Activated T-helper 1 cell treated with Interleukin-2 at 50 U/mL for 16 hours (primary cell): ENCODE data around the gene AGMO.

ENCODE experiments used
- DNase-seq: peaks from one replicate; pipeline ENCODE4 v3.0.0-alpha.2; 2020; ENCODE audit warnings: low read depth

AGMO gene

DNA sequence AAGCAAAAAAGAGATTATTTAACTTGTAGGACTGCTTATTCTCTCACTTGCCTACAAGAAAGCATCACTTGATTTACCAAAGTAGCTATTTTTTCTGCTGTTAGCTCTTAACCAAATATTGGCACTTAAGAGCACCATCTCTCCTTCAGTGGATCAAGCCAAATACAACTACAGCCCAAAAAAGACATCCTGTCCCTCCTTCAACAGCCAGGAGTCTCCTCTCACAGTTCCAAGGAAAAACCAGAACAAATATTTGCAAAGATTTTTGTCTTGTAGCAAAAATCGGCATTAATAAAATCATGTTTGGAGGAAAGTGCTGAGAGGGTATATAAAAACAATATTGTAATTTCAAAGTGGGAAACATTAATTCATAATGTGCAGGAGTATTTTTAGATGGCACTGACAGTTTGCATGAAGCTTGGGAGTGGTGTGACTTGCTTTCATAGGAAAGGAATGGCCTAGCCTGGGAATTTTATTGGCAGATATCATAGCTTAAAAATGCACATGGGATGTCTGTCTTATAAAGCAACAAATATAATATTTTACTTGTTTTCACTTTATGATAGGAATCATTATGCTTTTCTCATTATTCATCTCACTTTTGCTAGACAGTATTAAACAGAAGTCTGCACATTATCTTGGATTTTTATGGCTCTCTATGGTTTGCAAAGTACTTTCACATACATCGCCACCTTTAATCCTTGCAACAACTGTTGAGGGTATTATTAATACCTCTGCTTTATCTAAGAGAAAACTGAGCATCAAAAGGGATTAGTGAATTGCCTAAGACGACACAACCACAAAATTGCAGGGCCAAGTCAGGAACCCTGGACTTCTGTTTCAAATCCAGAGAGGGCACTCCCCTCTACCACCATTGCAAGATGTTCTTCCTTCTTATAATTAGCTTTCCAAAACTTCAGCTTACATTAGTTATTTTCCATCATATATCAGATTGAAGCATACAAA is 103.5 kb downstream of the AGMO start:
- no peak for DNase-seq

DNA sequence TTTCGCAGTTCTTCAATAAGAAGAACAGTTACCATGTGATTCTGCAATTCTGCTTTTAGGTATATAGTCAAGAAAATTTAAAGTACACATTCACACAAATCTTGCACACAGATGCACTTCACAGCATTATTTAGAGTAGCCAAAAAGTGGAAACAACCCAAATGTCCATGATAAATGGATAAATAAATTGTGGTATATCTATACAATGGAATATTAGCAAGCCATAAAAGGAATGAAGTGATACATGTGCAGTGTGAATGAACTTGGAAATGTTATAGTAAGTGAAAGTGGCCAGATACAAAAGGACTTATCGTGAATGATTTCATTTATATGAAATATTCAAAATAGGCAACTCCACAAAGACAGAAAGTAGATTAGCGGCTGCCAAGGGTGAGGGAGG is 109.1 kb downstream of the AGMO start:
- DNase-seq = no peak

DNA sequence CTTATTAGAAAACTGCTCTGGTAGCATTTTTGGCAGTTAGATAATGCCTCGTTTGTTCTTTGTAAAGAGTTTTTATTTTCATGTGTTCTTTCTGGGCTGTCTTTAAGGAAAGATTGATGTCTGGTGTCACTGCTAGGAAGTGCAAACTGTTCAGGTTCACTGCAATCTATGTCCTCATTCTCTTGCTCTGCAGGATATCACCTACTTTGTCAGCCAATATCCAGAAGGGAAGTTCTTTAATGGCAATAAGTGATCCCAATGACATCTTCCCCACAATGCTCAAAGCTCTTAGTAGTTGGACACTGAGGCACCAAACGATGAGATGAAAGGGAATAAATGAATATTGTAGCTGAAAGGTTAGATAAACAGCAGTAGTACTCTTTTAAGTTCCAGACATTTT is 115.1 kb downstream of the AGMO start:
- no peak for DNase-seq

DNA sequence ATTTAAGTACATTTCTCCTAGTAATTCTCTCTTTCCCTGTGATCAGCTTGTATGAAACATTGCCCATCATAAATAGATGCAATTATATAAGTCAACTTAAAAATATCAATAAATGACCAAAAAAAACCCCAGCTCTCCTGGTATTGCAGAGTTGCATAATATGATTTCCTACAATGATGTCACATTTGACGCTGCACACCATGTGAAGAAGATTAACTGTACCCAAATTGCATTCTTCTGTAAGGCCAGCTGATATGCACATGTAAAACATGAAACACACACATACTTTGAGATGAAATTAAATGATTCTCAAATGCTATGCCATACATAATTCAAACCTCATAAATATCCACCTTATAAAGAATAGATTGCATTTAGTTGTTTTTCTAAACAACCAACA is 115.5 kb downstream of the AGMO start:
- DNase-seq = no peak

DNA sequence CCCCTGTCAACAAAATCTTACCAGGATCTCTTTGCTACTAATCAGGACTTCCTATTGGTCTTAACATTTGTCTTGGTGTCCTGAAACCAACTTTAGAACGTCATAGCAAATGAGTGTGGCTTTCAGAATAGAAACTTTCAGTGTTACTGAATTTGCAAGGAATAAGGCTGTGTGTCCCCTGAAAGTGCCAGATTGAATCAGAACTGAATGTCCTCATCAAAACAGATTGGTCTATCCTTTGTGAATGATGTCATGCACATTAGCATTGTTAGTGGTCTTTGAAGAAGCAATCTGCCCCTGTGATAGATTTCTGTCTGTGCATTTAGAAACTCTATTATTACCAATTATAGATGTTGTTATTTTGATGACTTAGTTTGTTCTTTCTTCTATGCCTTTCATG is 119.9 kb downstream of the AGMO start:
- DNase-seq = no peak

DNA sequence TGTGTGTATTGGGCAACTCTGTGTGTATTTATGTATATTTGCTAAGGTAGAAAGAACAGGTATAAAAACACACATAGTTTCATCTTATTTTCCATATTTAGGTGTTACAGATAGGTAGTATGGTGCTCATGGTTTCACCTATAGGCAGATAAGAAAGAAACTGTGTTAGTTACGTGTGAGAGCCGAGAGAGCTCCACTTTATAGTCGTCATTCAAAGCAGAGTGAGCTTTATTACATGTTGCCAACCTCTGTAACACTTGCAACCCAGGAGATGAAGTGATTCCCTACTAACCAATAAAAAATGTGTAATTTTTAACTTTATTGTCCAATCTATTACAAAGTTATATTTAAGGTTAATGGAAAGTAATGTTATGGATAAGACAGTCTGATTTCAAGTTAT is 121.3 kb downstream of the AGMO start:
- no peak for DNase-seq

DNA sequence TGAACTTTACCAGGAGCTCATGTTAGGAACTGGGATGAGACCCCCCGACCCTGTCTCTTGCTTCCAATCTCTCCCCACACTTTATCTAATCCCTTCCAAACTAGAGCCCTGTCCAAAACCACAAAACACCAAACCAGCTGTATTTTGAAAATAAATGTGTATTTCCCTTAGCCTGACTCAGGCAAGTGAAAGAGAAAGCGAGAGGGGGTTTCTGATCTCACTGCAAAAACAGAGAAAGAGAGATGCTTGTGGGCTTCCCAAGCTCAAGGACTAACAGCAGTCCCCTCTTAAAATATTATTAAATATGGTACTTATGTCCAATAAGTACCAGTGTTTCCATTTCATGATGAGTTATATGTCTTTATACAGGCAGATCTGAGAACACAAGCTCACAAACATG is 122.0 kb downstream of the AGMO start:
- DNase-seq = no peak

DNA sequence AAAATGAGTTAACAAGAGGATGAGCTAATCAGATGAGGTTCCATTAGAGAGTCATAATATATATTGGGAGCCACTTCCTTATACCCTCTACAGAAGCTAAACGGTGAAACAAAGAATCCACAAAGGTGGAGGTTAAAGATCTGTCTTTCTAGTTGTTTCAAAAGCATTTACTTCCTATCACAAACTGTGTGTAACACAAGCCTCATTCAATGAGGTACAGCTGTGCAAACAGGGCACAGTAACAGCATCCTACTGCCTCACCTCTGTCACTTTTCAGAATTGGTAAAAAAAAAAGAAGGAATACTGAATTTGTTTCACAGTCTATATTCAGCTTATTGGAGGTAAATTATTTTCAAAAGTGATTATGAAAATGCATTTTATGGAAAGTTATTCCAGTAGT is 128.7 kb downstream of the AGMO start:
- no peak for DNase-seq

DNA sequence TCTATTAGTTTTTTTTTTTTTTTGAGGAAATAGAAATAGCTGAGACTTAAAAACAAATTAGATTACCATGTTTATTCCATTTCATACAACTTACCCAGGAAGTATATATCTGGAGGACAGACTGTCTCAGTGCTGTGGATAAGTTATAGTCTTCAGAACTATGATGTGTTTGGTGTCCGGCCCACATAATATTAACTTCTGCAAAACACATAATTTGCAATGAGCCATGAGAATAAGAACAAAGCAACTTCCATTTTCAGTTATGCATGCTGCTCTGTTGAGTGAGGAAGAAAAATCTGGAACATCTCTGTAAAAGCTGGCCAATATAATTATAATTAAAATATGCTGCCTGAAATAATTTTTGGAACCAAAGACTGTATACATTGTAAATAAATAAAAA is 130.9 kb downstream of the AGMO start:
- DNase-seq = no peak

DNA sequence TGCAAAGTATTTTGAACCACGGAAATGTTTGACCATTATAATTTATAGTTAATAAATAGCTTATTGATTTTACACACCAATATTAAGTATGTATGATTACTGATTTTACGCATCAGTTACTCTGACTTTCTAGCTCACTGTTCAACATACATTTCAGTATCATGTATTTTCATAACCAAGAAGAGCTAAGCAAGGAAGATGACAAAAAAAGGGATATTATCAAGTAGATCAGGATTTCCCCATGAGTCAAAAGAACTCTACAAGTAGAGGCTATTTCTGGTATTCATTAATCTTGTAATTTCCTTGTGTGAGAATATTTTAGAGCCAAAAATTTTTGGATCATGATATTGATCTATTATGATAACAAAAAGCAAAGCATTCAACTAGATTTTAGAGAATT is 131.6 kb downstream of the AGMO start:
- DNase-seq = no peak

DNA sequence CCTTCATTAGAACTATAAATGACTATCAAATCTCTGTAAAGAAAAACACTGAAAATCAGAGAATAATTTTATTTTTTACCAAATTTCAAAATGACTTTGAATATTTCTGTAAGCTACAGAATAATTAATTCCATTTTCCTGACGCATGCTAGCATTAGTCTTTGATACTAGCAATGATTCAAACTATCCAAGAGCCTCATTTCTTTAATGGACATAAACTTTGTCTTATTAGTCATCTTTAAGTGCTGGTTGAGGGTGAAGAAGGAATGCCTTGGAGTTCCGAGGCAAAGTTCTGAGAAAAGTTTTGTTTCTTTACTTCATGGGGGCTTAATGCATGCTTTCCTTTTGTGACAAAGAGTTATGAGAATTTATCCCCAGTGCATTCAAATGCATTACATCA is 137.3 kb downstream of the AGMO start:
- DNase-seq = no peak

DNA sequence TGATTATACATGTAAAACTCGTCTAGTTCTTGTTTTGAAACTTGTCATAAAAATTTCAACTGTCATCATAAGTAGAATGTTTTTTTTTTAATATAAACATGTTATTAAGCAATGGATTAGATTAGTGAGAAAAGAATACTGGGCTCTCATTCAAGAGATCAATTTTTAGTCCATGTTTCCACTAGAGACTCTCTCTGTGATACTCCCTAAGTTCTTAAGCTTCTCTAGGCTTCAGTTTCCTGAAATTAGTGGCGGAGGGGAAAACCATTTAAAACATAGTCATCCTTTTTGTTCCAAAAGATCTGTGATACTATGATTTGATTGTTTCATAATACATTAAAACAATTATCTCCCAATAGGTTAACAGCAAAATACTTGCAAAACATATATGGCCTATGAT is 142.2 kb downstream of the AGMO start:
- DNase-seq = no peak

DNA sequence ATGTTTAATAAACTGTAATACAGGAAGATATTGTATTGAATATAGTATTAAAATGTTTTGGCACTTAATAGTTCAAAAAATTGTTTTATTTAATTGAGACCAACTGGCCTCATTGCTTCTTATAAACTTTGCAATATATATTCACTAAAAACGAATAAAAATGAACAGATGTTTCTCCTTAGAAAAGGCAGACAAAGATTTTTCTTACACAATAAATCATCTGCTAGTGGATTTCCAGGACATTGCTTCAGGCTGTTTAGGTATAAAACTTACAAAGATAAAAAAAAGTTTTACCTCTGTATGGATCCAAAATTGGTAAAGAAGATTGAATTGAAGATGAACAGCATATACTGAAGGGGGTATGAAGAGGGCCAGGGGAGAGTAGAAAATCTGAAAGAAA is 143.6 kb downstream of the AGMO start:
- no peak for DNase-seq

DNA sequence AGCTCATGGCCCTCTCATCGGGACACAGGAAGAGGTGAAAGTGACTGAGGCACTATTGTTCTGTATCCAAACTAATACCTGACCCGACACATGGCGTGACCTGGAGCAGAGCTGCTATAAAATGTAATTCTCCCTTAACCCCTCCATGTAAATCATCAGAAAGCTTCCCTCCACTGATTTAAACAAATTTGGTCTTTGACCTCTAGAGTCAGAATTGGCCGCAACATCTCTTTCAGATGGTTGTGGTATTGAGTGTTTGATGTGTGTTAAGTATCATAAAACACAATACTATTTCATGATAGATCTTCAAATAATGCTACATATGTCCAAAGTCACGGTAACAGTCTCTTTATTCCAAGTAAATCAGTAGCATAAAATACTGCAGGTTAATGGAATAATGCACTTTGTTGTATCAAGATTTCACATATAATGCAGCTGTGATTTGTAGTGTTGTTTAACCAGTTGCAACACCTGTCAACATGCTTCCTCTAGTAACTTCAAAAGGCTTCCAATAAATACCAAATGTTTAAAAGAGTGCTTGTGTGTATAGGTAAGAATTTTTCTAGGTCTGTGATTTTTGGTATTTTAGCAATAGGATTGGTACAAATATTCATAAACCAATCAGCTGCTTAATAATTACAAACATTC is 144.3 kb downstream of the AGMO start:
- DNase-seq = no peak

DNA sequence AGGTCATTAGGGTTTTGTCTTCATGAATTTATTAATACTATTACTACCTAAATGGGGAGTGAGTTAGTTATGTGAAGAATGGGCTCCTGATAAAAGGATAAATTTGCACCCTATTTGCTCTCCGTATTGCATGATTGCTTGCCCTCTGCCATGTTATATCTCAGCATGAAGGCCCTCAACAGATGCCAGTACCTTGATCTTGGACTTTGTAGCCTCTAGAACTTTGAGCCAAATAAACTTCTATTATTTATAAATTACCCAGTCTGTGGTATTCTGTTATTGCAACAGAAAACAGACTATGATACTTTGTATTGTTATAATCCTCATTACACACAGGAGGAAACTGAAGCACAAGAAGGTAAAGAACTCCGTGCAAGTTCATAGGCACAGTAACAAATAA is 150.8 kb downstream of the AGMO start:
- DNase-seq = no peak

DNA sequence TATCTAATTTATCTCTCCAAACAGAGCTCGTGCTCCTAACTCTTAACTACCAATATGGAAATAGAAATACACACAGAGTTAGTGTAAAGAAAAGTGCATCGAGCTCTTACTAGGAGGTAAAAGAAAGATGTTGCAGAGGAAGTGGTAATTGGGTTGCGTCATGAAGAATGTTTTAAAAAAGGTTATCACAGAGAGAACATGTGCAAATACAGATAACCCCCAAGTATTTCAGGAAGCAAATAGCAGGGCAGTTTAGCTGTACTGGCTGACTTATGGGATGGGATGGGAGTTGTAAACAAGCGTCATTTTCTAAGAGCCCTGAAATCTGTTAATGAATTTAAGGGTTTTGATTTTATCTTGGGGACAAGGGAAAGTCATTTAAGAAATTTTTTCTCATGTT is 153.9 kb downstream of the AGMO start:
- DNase-seq = no peak

DNA sequence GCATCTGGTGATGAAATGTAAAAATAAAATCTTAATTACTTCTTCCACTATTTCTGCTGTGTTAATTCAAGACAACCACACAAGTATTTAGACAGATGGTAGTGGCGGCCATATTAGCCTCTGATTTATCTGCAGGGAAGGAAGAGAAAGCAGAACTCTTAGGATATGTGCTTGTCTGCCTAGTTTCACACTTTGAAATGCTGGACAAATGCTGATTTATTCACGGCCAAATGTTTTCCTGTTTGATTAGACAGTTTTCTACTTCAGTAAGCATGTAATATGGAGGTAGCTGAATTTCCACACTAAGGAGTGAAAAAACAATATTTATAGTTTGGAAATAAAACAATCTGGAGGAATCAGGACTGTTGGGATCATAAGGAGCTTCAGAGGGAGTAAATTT is 158.1 kb downstream of the AGMO start:
- no peak for DNase-seq

DNA sequence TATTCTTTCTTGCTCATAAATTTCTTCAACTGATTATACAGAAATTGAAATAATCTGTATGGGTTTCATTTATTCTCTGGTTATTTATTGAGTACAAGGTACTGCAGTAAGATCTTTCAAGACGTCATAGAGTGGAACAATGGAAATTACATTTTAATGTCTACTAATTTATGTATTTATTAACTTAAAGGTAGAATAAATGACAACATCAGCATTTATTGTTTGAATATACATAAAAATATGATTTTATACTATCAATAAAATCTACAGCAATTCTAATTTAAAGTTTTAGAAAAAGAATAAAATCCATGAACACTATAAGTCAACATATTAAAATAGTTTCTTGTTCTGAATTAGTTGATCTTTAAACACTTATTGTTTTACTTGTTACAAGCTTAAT is 158.5 kb downstream of the AGMO start:
- DNase-seq = no peak

DNA sequence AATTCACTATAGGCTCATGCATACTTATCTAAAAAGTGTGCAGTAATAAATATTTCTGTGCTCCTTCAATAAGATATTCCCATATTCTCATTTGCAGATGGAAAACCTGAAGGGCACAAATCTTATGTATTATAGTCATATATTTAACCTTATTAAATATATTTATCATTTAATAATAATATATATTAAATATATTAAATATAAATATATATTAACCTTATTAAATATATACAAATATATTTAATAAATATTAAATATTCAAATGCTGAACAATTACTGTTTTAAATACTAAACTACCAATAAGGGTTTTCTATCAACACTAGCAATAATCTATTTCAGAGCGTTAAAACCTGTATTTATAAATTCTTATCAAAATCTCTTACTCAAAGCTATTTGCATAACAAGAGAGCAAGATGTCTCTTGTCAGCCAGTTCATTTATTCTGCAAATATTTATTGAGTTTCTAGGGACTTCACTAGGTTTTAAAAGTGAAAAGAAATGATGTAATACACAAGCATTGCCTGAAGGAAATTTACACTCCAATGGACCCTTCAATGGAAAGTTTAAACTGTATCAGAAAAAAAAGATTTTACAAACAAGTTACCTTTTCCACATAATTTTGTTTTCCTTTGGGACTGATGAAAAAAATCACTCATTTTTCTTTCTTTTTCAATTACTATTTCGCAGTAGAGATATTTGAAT is 159.2 kb downstream of the AGMO start:
- no peak for DNase-seq

DNA sequence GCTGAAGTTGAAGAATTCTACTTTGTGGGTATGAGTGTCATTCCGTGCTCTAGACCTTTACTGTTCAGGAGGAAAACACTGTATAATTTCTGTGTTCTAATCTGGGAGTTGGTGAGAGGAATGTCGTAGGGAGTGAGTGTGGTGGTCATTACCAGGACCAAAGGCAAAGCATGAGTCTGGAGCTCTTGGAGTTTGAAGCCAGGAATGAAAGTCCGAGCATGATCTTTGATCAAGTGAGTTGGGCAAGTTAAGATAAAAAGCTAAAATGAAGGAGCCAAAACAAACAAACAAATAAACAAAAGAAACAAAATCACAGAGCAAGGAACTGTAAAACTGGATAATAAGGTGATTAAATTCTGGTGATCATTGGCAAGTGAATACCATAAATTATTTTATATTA is 161.4 kb downstream of the AGMO start:
- DNase-seq = no peak

DNA sequence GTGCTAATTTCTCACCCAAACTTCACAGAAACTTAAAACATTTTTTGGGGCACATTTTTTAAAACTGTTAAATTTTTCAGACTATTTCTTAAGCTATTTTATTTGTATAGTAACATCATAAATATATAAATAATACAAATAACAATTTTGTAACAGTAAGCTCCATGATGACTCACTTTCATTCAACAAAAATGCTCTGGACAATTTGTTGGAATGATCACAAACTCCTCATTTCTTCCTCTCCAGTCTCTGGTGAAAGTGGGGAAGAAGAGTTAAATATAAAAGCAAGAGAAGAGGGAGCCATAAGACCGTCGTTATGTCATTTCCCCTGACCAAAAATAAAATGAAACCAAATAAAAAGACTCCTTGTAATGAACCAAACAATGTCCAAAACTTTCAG is 162.4 kb downstream of the AGMO start:
- no peak for DNase-seq

DNA sequence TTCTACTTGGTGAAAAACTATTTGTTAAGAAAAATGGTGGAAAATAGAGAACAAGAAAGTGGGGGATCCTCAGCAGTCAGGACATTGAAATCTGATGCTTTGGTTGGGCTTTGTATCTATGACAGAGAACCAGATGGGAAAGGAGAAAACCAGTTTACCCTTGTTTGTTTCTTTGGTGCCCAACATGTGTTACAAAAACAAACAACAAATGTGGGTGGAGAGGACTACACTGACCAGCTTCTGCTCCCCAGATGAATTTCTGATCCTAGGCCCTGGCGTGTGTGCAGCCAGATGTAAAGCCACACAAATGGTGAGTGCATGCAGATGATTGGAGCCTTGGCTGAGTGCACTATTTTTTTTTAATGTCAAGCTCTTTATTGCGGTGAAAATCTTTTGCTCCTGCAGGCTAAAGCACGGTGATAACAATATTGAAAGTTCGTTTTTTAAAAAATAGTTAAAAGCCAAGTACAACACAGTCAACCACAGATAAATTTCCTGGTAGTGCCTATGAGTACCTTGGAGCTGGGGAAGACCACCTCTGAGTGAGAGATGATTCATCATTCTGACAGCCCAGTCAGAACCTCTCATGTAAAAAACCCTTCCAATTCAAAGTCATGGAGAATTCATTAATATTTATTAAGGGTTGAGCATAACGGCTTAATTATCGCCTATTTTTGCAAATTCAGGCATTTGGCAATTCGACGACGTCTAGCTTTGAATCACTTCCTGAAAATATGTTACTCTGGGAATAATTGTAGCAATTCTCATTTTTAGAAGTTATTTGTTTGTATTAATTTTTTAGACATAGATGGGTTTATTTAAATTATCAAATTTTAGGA is 163.7 kb downstream of the AGMO start:
- DNase-seq = no peak
